Cerebellar cortex (tissue), 1 donor: ENCODE results near the gene TRIM46.
"Not testable (repeated sequence)": the region's sequence is repeated elsewhere in the genome, so short reads cannot be mapped to it uniquely, and the experiment has no call there.

Source experiments
- DNase-seq: peaks from one replicate; pipeline ENCODE4 v3.0.0-alpha.2; 2015; ENCODE audit warnings: low spot score

TRIM46 gene

DNA sequence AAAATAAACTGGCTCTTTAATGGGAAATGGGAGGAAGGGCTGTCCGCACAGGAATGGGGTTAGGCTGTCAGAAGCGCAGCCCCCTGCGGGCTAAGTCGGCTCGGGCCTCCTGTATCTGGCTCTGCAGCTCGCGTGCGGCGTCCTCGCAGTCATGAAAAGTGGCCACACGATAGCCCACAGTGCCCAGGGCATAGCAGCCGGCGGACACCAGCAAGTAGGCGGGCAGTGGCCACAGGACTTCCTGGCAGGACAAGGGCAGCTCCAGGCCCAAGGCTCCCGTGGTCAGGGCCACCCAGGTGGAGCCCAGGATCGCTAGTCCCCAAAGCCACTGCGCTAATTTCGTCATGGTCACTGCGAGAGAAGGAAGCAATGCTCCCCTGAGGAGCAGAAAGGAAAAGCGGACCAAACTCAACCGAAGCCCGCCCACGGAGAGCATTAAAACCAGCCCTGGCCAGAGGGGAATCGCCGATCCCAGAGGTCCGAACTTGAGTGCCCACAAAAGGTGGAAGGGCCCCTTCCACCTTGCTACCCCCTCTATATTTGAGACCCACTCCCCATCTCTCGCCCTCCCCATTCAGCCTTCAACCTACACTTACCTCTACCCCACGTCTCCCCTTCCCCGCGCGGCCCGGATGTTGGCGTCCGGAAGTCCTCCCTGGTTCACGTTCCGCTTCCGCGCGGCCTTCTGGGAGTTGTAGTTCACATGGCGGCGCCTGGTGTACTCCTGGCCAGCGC lies 33.6 kb upstream of the TRIM46 start, which contains the start of gene DPM3:
TSS of gene DPM3 (minus strand) at position 637 of the 735 bp plus-strand sequence. CDS start at position 346, 291 bp downstream.
- peak; percentile 91 for DNase-seq

DNA sequence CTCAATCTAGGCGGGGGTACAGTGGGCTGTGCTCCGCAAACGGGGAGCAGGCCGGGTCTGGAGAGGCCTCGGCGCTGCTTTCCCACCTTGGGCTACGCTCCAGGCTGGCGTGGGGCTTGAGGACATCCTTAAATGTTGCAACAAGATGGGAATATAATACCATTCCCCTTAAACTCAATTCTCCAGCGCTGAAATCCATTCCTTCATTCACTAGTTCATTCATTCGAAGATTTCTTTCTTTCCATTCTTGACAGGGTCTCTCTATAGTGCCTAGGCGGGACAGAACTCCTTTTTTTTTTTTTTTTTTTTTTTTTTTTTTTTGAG lies 33.1 kb upstream of the TRIM46 start:
- no peak for DNase-seq

DNA sequence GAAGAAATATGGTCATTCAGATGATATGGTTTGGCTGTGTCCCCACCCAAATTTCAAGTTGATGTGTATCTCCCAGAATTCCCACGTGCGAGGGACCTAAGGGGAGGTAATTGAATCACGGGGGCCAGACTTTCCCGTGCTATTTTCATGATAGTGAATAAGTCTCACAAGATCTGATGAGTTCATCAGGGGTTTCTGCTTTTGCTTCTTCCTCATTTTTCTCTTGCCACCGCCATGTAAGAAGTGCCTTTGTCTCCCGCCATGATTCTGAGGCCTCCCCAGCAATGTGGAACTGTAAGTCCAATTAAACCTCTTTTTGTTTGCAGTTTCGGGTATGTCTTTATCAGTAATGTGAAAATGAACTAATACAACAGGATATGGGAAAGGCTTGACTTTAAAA lies 31.9 kb upstream of the TRIM46 start:
- DNase-seq: no peak

DNA sequence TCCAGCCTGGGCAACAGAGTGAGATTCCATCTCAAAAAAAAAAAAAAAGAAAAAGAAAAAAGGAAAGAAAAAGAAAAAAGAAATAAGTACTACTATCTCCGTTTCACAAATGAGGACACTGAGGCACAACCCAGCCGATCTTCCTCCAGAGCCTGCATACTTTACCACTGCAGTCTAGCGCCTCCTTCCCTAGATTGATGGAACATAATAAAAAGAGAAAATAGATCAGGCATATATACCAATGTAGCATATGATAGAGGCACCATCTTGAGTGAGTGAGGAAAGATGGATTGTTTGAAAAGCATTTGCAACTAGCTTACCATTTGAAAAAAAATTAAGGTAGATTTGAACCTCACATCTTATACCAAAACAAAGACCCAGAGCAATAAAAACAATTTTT lies 28.2 kb upstream of the TRIM46 start:
- no peak for DNase-seq

DNA sequence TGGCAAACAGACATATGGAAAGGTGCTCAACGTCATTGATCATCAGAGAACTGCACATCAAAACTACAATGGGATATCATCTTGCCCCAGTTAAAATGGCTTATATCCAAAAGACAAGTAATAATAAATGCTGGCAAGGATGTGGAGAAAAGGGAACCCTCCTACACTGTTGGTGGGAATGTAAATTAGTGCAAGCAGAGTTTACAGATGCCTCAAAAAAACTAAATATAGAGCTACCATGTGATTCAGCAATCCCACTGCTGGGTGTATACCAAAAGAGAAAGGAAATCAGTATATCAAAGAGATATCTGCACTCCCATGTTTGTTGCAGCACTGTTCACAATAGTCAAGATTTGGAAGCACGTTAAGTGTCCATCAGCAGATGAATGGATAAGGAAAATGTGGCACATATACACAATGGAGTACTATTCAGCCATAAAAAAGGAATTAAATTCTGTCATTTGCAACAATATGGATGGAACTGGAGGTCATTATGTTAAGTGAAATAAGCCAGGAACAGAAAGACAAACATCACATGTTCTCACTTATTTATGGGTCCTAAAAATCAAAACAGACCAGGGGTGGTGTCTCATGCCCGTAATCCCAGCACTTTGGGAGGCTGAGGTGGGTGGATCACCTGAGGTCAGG lies 17.5 kb upstream of the TRIM46 start:
- DNase-seq: not testable (repeated sequence)

DNA sequence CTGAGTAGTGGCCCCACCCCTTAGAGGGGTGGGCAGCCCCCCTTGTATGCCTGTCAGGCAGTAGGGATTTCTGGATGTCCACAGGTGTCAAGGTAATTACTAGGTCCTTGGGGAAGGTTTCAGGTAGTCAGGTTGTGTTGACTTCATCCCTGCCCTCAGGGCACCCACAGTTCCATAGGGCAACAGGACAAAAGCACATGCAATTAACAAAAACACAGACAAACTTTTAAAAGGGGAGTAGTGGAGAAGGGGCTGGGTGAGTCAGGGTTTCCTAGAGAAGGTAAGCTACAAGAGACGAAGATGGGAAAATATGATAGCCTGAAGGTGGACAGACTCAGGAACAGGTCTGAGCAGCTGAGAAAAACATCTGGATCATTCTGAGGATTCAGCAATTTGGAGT lies 14.7 kb upstream of the TRIM46 start:
- DNase-seq: no peak

DNA sequence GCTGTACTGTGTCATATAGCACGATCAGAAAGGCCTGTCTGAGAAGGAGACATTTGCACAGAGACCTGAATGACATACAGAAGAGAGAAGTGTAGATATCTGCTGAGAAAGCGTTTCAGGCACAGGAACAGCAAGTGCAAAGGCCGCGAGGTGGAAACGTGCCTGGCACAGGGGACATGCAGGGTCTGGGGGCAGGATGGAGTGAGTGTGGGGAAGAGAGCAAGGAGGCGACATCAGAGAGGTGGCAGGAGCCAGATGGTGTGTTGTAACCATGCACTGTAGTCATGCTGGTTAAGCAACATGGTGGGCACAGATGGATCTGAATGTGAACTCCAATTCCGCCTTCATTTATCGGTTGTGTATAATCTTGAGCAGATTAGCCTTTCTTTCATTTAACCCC lies 13.5 kb upstream of the TRIM46 start:
- no peak for DNase-seq

DNA sequence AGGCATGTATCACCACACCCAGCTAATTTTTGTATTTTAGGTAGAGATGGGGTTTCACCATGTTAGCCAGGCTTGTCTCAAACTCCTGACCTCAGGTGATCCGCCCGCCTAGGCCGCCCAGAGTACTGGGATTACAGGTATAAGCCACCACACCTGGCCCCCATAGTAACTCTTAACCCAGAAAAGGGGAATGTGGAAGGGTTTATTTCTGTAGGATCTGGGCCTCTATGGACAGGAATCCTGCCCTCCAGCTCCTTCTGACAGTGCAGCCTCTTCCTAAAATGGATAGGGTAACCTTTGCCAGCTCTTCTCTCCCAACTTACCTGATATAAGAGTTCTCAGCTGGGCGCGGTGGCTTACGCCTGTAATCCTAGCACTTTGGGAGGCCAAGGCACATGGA lies 11.0 kb upstream of the TRIM46 start:
- DNase-seq: not testable (repeated sequence)

DNA sequence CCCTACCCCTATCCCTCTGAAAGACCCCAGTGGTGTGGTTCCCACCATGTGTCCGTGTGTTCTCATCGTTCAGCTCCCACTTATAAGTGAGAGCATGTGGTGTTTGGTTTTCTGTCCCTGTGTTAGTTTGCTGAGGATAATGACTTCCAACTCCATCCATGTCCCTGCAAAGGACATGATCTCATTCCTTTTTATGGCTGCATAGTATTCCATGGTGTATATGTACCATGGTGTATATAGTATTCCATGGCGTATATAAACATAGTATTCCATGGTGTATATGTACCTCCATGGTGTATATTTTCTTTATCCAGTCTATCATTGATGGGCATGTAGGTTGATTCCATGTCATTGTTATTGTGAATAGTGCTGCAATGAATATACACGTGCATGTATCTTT lies 9.9 kb upstream of the TRIM46 start:
- DNase-seq: not testable (repeated sequence)

DNA sequence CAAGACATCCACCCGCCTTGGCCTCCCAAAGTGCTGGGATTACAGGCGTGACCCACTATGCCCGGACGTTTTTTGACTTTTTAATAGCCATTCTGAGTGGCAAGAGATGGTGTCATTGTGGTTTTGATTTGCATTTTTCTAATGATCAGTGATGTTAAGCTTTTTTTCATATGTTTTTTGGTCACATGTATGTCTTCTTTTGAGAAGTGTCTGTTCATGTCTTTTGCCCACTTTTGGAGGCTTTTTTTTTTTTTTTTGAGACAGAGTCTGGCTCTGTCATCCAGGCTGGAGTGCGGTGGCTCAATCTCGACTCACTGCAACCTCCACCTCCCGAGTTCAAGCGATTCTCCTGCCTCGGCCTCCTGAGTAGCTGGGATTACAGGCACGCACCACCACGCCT lies 9.0 kb upstream of the TRIM46 start:
- DNase-seq: not testable (repeated sequence)

DNA sequence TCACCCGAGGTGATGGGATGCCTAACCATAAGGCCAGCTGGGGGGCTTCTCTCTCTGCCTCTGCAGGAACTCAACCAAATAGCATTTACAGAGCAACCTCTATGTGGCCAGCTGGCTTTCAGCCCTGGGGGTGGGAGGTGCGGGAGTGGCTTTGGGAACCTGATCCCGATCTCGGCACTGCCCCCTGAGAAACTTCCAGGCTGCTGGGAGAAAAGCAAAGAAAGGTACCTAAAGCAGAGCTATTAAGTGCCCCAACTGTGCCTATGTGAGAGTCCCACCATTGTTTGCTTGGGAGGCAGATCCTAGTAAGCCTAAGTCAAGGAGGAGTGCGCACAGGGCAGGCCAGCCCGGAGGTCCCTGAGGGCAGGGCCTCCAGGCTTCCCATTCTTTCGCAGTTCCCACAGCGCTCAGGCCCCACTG lies 7.6 kb upstream of the TRIM46 start:
- DNase-seq: no peak

DNA sequence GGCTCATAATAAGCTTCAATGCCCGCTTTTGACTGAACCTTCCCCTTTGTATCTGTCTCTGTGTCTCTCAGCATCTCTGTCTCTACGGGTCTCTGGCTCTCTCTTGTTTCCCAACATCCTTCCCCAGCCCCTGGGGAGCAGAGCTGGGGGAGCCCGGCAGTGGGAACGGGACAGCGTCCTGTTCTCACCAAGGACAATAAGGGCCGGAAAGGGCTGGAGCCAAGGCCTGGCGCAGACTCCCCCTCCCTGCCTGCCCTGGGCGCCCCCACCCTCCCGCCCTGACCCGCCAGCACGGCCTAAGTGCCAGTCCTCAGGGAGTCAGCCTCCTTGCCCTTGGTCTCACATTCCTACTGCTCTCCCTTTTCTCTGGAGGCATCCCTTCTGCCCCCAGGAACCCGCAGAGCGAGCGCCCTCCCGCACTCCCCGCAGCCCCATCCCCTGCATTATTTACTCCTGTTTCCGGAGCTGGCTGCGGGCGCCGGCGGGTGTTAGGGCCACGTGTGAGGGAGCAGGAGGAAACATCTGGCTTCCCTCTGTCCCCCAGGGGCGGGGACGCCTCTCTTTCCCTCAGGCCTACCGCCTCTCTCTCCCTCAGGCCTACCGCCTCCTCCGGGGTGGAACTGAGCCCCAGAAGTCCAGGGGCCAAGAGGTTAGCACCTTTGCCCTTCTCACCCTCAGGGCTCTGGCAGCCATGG lies 7.0 kb upstream of the TRIM46 start:
- DNase-seq: no peak

DNA sequence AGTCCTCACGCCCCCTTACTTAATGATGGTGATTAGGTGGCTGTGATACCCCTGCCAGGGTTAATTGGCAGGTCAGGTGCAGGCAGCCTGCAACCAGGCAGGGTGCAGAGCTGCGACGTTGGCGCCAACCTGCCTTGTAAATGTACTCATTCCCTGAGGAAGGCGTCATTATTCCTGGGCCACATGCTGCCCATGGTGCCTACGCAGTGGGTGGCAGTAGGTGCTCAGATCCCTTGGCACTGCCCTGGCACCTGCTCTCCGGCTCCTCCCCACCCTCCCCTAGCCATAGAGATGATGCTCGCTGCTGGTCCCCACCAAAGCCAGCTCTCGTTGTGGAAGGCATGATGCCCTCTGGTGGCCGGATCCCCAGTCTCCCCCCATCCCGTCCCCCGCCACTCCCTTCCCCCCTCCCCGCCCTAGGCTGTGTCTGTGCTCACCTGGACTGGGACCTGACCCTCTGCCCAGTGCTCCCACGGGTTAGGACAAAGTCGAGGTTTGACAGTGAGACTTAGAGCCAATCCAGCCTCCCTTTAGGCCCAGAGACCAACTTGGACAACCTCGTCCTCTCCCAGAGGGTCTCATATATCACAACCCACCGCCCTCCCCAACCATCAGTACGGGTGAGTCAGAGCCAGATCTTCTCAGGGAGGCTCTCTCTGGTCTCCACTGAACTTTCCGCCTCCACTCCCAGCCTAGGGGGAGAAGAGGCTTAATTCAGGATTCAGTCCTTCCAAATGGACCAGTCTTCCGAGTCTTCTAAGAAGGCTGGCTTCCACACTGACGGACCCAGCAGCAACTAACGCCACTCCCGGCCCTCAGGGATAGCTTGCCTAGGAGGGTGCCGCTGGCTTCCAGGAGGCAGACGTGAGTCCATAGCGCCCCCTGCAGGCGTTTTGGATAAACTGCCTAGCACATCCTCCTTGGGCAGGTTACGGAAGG lies 6.2 kb upstream of the TRIM46 start:
- peak; percentile 89 for DNase-seq

DNA sequence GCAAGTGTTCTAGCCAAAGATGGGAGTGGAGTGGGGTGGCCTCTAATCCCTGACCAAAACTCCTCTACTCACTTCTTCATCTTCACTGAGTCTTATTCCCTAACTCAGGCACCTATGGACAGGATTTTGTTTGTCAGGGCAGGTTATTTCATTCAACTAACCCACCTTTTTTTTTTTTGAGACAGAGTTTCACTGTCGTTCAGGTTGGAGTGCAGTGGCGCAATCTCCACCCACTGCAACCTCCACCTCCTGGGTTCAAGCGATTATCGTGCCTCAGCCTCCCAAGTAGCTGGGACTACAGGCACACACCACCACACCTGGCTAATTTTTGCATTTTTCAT lies 5.6 kb upstream of the TRIM46 start:
- DNase-seq: not testable (repeated sequence)

DNA sequence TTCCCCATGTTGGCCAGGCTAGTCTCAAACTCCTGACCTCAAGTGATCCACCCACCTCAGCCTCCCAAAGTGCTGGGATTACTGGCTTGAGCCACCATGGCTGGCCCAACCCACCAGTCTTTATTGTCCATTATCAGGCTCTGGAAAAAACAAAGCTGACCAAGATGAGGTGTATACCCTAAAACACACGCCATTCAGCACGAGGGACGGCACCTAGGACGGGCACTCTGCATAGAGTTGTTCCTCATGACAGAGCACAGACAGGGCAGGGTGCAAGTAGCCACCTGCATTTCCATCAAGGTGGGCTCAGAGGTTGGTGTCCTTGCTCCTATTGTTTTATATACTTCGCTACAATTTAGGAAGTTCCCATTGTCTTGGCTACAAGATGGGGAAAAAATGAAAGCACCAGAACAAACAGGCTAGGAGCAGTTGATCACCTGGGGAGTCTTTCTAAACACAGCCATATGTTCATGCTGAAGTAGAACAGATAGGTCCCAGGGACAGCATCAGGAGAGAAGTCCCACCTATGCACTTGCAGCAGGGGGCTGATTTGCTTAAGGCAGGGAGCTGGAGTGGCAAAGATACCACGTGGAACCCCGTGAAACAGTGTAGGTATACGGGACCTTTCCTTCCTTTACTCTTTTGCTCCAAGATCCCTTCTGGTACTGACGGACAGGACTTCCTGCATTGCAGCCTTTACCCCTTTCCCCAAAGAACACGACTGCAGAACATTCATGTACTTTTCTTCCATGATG lies 5.0 kb upstream of the TRIM46 start:
- DNase-seq: no peak

DNA sequence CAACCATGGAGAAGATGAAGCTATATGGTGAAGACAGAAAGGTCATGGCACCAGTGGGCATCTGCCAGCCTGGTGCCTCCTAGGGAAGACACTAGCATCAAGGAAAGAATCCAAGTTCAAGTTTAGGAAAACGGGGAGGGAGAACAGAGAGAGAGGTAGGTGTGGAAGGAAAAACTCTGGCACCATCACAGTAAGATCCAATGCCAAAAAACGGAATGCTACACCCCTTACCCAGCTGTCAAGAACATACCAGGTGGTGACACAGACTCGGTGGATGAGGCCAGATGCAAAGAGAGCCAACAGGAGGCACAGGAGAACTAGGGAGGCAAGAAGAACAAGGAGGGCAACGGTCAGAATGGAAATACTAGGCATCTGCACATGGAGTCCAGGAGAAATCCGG lies 4.1 kb upstream of the TRIM46 start:
- DNase-seq: no peak

DNA sequence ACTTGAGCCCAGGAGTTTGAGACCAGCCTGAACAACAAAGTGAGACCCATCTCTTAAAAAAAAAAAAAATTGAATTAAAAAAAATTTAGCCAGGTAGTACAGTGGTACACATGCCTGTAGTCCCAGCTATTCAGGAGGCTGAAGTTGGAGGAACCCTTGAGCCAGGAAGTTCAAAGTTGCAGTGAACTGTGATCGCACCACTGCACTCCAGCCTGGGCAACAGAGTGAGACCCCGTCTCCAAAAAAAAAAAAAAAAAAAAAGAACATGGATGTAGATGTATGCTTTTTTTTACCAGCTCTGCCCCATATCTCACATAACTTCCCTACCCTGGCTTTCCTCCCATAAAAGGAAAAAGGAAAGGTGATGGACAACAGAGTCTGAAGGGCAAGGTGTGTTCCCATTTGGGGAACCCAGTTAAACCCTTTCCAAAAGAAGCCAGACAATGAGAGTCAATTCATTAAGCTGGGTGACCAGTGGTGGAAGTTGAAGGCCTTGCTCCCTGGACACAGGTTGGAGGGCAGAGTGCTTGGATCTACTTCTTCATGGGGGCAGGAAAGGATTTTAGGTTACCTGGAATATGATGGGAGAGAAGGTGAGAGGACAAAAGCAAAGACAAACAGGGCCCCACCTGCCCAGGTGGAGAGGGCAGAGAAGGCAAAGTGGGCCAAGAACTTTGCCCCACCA lies 3.4 kb upstream of the TRIM46 start:
- no peak for DNase-seq

DNA sequence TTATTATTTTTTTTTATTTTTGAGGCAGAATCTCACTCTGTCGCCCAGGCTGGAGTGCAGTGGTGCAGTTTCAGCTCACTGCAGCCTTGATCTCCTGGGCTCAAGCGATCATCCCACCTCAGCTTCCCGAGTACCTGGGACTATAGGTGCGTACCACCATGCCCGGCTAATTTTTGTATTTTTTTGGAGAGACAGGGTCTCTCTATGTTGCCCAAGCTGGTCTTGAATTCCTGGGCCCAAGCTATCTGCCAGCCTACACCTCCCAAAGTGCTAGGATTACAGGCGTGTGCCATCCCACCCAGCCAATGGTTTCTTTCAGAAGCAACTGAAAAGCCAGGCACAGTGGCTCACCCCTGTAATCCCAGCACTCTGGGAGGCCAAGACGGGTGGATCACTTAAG lies 2.8 kb upstream of the TRIM46 start:
- DNase-seq: no peak

DNA sequence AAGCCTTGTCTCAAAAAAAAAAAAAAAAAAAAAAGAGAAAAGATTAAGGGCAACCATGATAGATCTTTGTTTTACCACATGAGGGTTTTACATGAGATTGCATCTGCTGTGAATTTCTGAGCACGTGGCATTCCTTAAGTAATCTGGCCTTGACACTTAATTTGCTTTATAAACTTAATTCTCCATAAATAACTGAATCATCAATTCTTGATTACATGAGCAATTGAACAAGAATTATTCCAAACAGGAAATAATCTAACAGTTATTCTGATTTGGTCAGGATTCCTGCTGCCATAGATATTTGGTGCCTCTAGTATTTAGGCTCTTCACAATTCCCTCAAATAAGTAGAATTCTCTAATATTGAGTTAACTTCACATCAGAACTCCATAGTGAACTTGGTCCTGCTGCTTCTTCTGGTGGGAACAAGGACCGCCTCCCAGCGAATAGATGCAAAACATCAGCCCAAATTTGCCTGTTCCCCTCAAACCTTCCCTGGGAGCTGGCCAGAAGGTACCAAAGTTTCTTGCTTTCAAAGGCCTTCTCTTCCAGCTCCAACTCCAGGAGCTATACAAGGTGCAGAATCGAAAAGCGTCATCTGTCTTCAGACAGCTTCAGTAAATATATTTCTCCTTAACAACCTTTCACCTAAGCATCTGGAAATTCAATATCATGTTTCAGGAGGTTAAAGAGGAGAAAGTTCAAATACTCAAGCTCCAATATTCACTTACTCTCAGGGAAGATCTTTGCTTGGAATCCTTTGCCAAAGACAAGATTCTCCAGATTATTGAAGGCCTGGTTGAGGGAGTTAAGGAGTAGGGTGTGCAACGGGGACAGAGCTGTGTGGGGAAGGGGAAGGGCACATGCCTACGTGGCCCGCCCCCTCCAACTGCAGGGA lies 1.6 kb upstream of the TRIM46 start:
- no peak for DNase-seq
